Aorta (tissue), 5 donors: ENCODE results near the gene DEFB129. TPM values are rescaled to one million over a fixed set of nuclear protein-coding genes. Genes with fewer than 3 reads are reported as not detected.
"Not testable (repeated sequence)": the region's sequence is repeated elsewhere in the genome, so short reads cannot be mapped to it uniquely, and the experiment has no call there.

ENCODE experiments used
- ATAC-seq: fragments of 200-7000 bp; cut with Tn5 transposase; one replicate; pipeline ENCODE4 v1.9.1; 2022; ENCODE audit warnings: moderate library complexity; ENCODE audit not compliant: low FRiP score
- DNase-seq, 2 donors: peaks; one replicate each; pipeline ENCODE4 v3.0.0-alpha.2; 2020
- H3K27ac ChIP-seq, 2 donors: one replicate each; pipeline ENCODE4 v1.5.1; 2013; ENCODE audit warnings: low read length in 2 of 2, mild to moderate bottlenecking in 2 of 2, moderate library complexity in 2 of 2, control low read depth in 1 of 2, inconsistent platforms in 1 of 2, low read depth in 1 of 2
- H3K27me3 ChIP-seq, 2 donors: one replicate each; pipeline ENCODE4 v1.6.1; 2013; ENCODE audit warnings: control low read depth in 1 of 2, low read length in 1 of 2, mild to moderate bottlenecking in 1 of 2, moderate library complexity in 1 of 2; ENCODE audit not compliant: insufficient read depth in 2 of 2, control insufficient read depth in 1 of 2
- H3K36me3 ChIP-seq, 2 donors: one replicate each; pipeline ENCODE4 v1.6.1; 2013; ENCODE audit warnings: control low read depth in 1 of 2, low read length in 1 of 2, mild to moderate bottlenecking in 1 of 2; ENCODE audit not compliant: insufficient read depth in 2 of 2, control insufficient read depth in 1 of 2
- H3K4me1 ChIP-seq, 2 donors: one replicate each; pipeline ENCODE4 v1.6.1; 2013; ENCODE audit warnings: low read length in 2 of 2, control low read depth in 1 of 2, mild to moderate bottlenecking in 1 of 2, moderate library complexity in 1 of 2; ENCODE audit not compliant: insufficient read depth in 2 of 2, control insufficient read depth in 1 of 2
- H3K4me3 ChIP-seq, 2 donors: one replicate each; pipeline ENCODE4 v1.5.1; 2013; ENCODE audit warnings: low read length in 2 of 2, control low read depth in 1 of 2, mild to moderate bottlenecking in 1 of 2
- H3K9me3 ChIP-seq: one replicate; pipeline ENCODE4 v1.6.1; 2013; ENCODE audit warnings: mild to moderate bottlenecking, low read length; ENCODE audit not compliant: control insufficient read depth
- WGBS, 2 donors: extraction: QIAGEN DNeasy Blood & Tissue Kit; methylation state at CpG; one replicate each; pipeline ENCODE4 v1.1.7; 2013; 5-methylcytosine and 5-hydroxymethylcytosine counted together
- intact Hi-C, 2 donors: fragments of 100-400 bp; cut with DNase I; formaldehyde crosslinking; loops; one replicate each; pipeline versions ENCODE4 v1.14.2 to v1.15.0; 2022
- long read RNA-seq, 2 donors: library from polyadenylated mRNA; unstranded; transcript quantifications; one replicate each; pipeline ENCODE4 v2.0.0, GENCODE V29; 2020 to 2021
- polyA plus RNA-seq, 2 donors: library from polyadenylated mRNA; stranded (reverse); fragments of 200-250 nt; gene quantifications; one replicate each; pipeline ENCODE4 v1.2.3, GENCODE V29; 2013
- total RNA-seq, 2 donors: library from RNA; stranded (reverse); fragmentation: NEBNext Ultra II Directional; extraction: Animal tissue kit (Norgen Biotek cat#: 25700); gene quantifications; one replicate each; pipeline ENCODE4 v1.2.1, GENCODE V29; 2021
- donor health status: healthy with polysubstance abuse.
- donor health status: Bipolar disorder and iron deficiency.
- donor health status: DM: no; HTN: no; CAD: no.
- donor health status: DM: no; HTN: no; CAD: no.
- donor health status: DM: yes; HTN: yes; CAD: no.

DEFB129 gene, protein sequence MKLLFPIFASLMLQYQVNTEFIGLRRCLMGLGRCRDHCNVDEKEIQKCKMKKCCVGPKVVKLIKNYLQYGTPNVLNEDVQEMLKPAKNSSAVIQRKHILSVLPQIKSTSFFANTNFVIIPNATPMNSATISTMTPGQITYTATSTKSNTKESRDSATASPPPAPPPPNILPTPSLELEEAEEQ
- total RNA-seq, result not detected
- not detected for polyA plus RNA-seq
- long read RNA-seq, donor 1, result 0 reads
- long read RNA-seq, donor 2, result 0 reads

DNA sequence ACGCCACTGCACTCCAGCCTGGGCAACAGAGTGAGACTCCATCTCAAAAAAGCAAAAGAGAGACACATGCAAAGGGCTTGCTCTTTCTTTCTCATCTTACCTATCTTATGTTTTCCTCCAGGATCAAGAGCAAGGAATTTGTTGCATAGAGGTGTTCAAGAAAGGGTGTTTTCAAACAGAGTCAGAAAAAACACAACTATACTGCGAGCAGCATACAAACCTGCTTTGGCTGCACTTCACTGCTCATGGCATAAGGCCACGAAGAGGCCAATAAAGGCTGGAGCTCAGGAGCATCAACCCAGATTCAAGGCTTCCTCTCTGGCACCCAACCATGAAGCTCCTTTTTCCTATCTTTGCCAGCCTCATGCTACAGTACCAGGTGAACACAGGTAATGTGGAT is at the start of gene DEFB129:
Gene DEFB129 (plus strand): TSS at position 301 of the 400 bp plus-strand sequence. CDS start 31 bp downstream, at position 332.
- H3K9me3 ChIP-seq, result no peaks in the 10 kb centered on the region
- ATAC-seq (no peak), DNase-seq (no peak)
- no peak within 1 kb of the TSS for H3K4me3 ChIP-seq
- intact Hi-C loops, result no loop called here
- no peaks in the 10 kb centered on the region for H3K36me3 ChIP-seq
- H3K4me1 ChIP-seq, result no peaks in the 10 kb centered on the region
- WGBS, 2 donors, result 70 to 72% methylated on average over 3 of the region's 3 CpGs
- H3K27ac ChIP-seq, result no peak within 1 kb of the TSS
- no peaks in the 10 kb centered on the region for H3K27me3 ChIP-seq

- no peaks in the 10 kb centered on the region for H3K27me3 ChIP-seq
- ATAC-seq (no peak), DNase-seq (no peak)
- 45 to 48% methylated on average over 2 of the region's 2 CpGs for WGBS, 2 donors
- H3K4me1 ChIP-seq, result no peaks in the 10 kb centered on the region
- no peak overlapping the region for H3K27ac ChIP-seq
- H3K36me3 ChIP-seq, result no peaks in the 10 kb centered on the region
- H3K9me3 ChIP-seq, result no peaks in the 10 kb centered on the region
- intact Hi-C loops, result no loop called here
- H3K4me3 ChIP-seq, result no peak overlapping the region
These were observed 42.8 kb upstream of the DEFB129 start for GRCh38 chr20:184288-184687.

DNA sequence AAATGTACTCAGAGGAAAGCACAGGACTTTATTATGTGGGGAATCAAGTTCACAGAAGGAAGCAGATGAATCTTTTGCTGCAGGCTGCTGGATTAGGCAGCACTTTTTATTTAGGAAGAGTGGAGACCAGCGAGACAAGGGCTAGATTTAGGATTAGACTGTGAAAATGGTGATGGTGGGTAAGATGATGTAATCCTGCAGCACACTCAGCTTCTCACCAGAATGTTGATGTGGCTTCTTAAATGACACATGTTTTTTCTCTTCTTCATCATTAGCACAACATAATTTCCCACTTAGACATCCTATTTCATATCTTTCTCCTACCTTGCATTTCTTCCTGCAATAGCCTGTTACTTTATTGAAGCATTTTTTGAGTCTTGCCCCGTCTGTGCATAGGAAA is 39.3 kb upstream of the DEFB129 start:
- no peak for ATAC-seq
- Histone ChIP-seq H3K4me1 (no peaks in the 10 kb centered on the region), H3K36me3 (no peaks in the 10 kb centered on the region), H3K4me3 (no peak overlapping the region), H3K27me3 (no peaks in the 10 kb centered on the region), H3K27ac (no peak overlapping the region), H3K9me3 (no peaks in the 10 kb centered on the region)
- intact Hi-C loops, result no loop called here
- no peak for DNase-seq
- WGBS, 2 donors, result 61 to 73% methylated on average over 2 of the region's 2 CpGs

DNA sequence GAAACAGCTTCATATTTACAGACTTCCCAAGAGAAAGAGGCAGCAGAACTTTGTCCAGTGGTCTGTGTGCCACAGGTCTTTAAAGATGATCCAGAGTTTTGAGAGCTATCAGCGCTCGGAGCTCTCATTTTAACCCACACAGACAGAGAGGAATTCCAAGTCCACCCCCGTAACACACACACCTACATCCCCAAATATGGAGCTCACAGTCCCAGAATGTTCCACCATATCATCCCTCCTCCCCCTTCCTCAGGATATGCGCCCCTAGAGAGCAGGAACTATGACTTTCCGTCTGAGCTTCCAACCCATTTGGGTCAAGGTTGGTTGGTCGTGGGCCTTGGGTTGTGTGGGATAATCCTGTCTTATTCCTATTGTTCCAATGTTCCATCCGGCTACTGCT is 37.4 kb upstream of the DEFB129 start, which contains the start of gene DEFB128:
Gene DEFB128 (minus strand): TSS at position 101 of the 400 bp plus-strand sequence. CDS start 88 bp downstream, at position 13.
- intact Hi-C loops, result no loop called here

DNA sequence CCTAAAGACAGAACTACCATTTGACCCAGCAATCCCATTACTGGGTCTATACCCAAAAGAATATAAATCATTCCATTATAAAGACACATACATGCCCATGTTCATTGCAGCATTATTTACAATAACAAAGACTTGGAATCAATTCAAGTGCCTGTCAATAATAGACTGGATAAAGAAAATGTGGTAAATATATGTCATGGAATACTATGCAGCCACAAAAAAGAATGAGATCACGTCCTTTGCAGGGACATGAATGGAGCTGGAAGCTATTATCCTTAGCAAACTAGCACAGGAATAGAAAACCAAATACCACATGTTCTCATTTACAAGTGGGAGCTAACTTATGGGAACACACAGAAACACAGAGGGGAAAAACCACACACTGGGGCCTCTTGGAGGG is 28.8 kb upstream of the DEFB129 start:
- Histone ChIP-seq H3K27ac (no peak overlapping the region), H3K27me3 (no peaks in the 10 kb centered on the region), H3K36me3 (no peaks in the 10 kb centered on the region), H3K9me3 (no peaks in the 10 kb centered on the region), H3K4me1 (no peaks in the 10 kb centered on the region), H3K4me3 (no peak overlapping the region)
- ATAC-seq (no peak), DNase-seq (no peak)
- intact Hi-C loops, result no loop called here
- WGBS, 2 donors, result 80 to 89% methylated on average over 1 of the region's 1 CpG

More for the DNA sequence above, 37.4 kb upstream of the DEFB129 start, which contains the start of gene DEFB128:
- Histone ChIP-seq H3K4me1 (no peaks in the 10 kb centered on the region), H3K9me3 (no peaks in the 10 kb centered on the region), H3K27me3 (peaks cover 0 to 1% of the 10 kb centered on the region in 2 donors), H3K36me3 (no peaks in the 10 kb centered on the region), H3K27ac (no peak within 1 kb of the TSS), H3K4me3 (no peak within 1 kb of the TSS)
- DNase-seq (no peak), ATAC-seq (no peak)
- WGBS, 2 donors, result 52 to 56% methylated on average over 7 of the region's 7 CpGs

DNA sequence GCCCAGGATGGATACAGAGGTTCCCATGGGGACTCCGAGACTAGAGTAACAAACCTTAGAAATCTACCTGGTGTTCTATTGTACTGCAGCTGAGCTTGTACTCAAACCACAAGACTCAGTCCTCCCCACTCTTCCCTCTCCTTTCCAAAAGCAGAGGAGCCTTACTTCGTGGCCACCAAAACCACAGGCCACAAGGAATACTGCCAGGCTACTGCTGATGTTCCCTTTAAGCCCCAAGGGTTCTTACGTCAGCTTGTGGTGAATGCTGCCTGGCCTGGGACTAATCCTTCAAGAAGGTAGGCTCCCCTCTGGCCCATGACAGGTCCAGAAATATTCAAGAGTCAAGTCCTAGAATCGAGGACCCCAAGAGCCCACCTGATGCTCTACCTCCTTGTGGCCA is 27.1 kb upstream of the DEFB129 start:
- ATAC-seq, result no peak
- H3K9me3 ChIP-seq, result no peaks in the 10 kb centered on the region
- no peaks in the 10 kb centered on the region for H3K4me1 ChIP-seq
- WGBS, 2 donors, result 63 to 69% methylated on average over 4 of the region's 4 CpGs
- no peaks in the 10 kb centered on the region for H3K36me3 ChIP-seq
- no peaks in the 10 kb centered on the region for H3K27me3 ChIP-seq
- no peak overlapping the region for H3K27ac ChIP-seq
- no peak overlapping the region for H3K4me3 ChIP-seq
- intact Hi-C loops, result no loop called here
- DNase-seq, result no peak

DNA sequence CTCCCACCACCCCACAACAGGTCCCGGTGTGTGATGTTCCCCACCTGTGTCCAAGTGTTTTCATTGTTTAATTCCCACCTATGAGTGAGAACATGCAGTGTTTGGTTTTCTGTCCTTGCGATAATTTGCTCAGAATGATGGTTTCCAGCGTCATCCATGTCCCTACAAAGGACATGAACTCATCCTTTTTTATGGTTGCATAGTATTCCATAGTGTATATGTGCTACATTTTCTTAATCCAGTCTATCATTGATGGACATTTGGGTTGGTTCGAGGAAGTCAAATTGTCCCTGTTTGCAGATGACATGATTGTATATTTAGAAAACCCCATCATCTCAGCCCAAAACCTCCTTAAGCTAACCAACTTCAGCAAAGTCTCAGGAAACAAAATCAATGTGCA is 23.4 kb upstream of the DEFB129 start:
- H3K4me1 ChIP-seq, H3K27me3 ChIP-seq, H3K36me3 ChIP-seq, H3K9me3 ChIP-seq, DNase-seq, H3K27ac ChIP-seq, H3K4me3 ChIP-seq, intact Hi-C loops, ATAC-seq: not testable (repeated sequence)
- 63 to 70% methylated on average over 4 of the region's 4 CpGs for WGBS, 2 donors

DNA sequence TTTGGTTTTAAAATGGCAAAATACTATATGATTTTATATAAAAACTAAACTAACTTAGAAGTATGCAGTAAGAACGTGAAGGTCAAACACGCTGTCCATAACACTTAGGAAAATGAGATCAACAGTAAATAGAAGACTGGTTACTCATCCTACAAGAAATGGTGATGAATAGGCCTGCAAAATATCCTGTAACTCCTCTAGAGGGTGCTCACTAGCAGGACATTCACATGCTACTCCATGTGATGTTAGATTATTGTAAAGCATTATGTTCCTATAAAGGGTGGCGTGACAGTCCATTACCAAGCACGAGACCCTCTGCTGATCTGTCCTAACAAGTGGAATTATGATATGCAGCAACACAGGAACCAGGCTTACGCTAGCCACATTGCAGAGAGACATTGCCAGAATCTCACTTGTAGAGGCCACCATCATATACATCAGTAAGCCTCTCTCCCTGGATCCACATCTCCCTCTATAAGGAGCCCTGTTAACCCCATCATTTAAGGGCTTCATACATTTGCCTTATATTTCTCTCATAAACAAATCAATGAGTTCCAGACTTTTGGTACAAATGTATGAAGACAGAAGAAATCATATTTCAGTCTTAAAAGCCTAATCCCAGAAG is 18.0 kb upstream of the DEFB129 start:
- WGBS, 2 donors, result 17% methylated on average over 5 of the region's 5 CpGs
- no peak overlapping the region for H3K4me3 ChIP-seq
- DNase-seq (no peak), ATAC-seq (no peak)
- intact Hi-C loops, result loop anchor here in 1 of 2 donors (2.0 kb wide), 1 partner anchor 58 kb away; no protein-coding TSS in a partner anchor
- H3K4me1 ChIP-seq, result no peaks in the 10 kb centered on the region
- H3K9me3 ChIP-seq, result no peaks in the 10 kb centered on the region
- H3K27me3 ChIP-seq, result no peaks in the 10 kb centered on the region
- no peaks in the 10 kb centered on the region for H3K36me3 ChIP-seq
- H3K27ac ChIP-seq, result no peak overlapping the region
